NCI-H1930 (cell line): ENCODE measurements around the gene NEK7.
"Not testable (repeated sequence)": the region's sequence is repeated elsewhere in the genome, so short reads cannot be mapped to it uniquely, and the experiment has no call there.

Experiments
- DNase-seq, 2 experiments: peaks; one replicate each; lab custom pipeline; 2025; lab: John Stamatoyannopoulos, UW

NEK7 gene

DNA sequence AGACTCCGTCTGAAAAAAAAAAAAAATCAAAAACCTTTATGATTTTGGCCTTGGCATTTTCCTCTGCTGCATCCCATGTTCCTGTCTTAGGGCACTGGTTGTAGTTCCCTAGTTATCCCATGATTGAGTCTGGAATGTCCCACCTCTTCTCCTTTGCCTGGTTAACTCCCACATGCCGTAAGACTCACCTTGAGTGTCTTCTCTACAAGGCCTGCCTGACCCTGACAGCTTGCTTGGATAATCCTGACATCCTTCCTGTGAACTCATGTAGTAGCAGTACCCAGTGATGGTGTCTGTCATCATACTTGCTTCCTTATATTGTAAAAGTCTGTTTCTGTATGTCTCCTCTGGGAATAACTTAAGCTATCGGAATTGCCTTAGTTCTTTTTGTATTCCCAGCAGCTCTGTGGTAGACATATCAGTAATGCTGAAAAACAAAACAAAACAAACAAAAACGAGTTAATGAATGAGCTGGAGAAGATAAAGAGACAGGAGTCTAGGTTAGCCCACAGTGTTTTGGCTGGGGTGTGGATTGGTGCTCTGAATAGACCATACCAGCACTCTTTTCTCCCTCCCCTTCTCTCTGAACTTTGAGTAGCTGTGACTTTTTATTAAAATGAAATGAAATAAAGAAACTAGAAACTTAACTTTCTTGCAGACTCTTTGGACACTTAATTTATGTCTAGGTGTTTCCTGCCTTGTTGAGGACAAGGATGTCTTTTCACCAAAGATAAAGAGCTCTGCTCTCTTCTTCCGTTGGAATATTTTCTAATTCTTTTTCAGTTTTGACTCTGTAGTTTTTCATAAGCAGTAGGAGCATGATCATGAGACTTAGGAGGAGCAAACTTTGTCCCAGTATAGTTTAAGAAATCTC is 15.1 kb downstream of the NEK7 start:
- no peak for DNase-seq

DNA sequence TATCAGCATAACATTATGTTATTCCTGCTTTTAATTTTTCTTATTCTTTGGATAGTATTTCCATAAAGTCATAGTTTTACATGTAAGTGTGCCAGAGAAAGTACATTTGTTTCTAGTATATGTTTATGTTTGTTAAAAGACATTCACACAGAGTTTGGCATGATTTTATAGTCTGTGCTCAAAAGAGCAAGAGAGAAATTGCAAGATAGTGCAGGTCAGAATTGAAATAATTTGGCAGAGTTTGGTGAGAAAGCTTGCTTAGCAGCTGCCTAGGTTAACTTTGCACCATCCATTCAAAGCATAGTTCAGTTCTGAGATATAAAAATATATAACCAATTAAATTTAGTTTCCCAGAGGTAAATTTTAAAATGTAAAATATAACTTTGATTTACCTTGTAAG is 17.0 kb downstream of the NEK7 start:
- DNase-seq, result no peak

DNA sequence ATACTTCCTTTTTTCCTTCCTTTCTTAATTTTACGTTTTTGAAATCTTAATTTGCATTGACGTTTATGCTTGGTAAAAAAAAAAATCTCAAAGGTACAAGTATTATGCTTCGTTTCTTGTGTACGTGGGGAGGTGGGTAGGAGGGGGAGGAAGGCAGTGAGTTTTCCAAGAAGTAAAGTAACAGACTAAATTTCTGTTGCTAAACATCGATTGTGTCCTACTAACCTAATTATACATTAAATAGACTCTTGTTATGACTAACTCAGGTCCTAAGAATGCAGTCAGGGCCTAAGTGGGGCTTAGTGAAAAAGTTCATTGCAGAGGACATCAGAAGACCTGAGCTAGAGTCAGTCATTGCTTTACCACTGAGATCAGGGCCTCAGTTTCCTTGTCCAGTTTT is 17.5 kb downstream of the NEK7 start:
- no peak for DNase-seq

DNA sequence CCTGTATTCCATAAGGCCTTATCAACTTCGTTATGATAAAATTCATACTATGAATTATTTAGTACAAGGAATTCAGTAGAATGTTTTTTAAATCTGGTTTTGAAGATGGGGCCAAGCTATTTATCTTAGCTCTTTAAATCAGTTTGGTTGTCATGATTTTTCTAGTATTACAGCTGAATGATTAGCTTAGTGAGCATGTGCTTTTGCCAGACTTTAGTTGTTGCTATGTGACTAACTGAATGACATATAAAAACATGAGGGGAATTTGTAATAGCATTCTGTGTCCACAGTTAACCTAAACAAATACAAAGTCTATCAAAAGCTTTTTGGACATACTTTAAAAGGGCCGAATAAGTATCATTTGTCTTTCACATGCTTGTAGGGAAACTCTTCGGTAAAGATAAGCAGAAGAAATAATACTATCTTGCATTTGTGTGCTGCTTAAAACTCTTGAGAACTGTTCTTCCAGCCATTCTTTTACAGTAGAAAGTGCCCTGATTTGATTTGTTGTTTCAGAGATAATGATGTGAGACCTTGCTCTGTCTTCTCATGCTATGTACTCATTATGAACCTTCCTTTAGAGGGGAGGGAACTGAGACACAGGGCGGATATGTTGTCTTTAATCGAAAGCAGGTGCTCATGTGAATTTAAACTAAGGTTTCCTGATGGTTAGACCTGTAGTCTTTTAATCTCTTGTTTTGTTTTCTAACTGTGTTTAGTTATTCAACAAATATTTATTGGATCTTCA is 18.8 kb downstream of the NEK7 start:
- no peak for DNase-seq

DNA sequence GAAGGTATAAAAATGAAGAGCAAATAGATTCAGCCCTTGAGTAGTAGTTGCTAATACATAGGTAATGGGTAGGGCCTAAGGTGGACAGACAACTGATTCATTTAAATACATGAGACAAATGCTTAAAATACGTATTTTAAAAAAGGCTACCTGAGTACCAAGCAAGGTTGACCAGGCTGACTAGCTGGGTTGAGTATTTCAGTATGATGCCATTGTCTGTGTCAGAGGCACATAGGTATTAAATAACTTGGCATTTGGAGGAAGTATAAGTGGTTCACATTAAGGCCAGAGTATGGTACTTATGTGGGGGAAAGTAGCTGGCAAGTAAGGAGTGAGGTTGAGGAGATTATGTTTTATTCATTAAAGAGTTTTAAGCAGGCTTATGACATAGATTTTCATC is 19.4 kb downstream of the NEK7 start:
- DNase-seq, result no peak

DNA sequence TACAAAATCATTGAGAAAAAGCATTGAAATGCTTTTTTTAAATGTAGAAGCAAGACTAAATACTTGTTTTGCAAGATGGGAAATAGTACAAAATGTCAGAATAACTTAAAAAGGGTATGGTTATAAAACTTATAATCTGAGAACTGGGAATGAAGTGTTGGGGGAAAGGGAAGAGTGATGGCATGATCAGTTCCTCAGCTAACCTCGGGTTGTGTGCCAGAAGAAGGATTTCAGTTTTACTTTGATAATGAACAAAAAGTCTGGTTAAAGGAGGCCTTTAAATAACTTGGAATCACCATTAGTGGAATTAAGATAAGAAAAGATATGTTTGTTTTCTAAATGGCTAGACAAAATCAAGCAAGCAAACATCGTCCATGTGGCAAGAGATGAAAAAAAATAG is 20.7 kb downstream of the NEK7 start:
- no peak for DNase-seq

DNA sequence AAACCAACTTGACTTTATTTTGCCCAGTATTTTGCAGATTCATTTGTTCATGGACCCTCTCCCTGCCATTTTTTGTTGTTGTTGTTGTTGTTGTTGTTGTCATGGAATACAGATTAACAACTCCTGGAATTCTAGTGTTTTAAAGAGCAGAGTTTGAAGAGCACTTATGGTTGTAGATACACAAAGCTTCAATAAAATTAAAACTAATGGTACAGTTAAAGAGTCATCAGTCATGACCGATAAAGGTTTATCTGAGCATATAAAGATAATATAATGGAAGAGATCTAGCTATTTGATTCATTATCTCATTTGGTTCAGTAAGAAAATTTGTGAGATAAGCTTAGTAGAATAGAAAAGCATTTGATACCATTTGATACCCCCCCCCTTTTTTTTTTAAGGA is 21.8 kb downstream of the NEK7 start:
- no peak for DNase-seq

DNA sequence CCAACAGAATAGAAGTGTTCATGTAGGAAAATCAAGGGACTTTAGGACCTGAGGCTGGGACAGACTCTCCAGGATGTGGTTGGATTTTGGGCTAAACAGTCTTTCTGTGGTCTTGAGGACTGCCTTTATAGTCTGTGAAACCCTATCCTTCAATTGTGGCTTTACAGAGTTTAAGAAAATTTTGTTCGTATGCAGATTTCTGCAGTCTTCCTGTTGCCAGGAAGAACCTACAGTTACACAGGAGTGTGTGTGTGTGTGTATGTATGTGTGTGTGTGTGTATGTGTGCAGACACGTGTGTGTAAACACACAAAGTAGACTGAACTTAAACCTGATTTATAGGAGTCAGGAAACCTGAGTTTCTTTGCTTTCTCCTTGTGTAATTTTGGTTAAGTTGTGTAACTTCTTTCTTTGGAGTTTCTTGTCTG is 22.8 kb downstream of the NEK7 start:
- no peak for DNase-seq

DNA sequence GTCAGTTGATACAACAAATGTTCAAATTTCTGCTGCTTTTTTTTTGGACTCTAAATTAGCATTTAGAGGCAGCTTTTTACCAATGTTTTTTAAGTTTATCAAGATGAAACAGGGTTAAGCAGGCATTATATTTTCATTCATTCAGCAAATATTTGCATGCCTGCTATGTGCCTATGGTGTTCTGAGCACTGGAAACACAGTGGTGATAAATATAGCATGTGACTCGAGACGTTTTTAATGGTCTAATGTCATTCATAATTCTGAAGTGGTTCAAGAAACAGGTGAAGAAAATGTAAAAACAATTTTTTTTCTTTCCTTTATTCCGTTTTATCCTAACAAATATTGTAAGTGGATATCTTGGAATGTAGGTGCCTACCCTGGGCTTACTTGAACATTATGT is 26.8 kb downstream of the NEK7 start:
- no peak for DNase-seq

DNA sequence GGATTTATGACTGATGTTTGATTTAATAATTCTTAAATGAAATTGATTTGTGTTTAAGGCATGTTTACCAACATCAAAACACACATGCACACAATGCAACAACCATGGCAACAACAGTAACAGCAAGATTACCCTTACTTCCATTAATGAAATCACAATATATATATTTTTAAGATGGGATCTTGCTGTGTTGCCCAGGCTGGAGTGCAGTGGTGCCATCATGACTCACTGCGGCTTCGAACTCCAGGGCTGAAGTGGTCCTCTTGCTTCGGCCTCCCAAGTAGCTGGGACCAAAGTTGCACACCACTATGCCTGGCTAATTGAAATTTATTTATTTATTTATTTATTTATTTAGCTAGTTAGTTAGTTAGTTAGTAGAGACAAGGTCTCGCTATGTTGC is 27.7 kb downstream of the NEK7 start:
- no peak for DNase-seq

DNA sequence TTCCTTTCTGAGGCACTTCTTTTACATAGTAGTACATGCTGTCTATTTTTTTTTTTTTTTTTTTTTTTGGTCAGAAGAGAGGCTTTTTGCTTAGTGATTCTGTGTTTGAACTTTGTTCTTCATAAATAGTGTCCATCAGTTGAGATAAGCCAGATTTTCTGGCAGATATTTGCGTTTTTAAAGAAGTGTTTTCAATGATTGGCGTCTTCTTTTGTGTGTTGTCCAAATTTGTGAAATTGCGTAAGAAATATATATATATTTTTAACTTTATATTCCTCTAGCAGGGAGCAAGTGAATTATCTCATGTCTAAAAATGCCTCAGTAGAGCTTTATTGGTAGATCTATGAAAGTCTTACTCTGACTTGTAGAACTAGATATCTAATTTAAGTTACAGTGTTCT is 28.3 kb downstream of the NEK7 start:
- DNase-seq, result no peak

DNA sequence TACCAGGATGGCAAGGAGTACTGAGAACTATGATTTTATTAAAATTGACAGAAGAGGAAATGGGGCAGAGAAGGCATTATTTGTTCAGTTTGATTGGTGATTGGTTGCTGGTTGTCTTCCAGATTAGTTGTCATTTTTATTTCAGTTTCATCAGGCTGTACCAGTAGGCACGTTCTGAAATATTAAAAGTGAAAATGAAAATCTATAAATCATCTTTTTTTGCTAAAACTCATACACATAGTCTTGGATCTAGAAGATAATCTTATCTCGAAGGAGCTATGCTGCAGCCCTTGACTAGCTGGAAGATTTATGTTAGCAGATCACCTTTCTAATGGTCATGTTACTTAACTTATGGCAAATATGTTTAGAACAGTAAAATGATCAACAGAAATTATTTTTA is 29.0 kb downstream of the NEK7 start:
- DNase-seq, result no peak

DNA sequence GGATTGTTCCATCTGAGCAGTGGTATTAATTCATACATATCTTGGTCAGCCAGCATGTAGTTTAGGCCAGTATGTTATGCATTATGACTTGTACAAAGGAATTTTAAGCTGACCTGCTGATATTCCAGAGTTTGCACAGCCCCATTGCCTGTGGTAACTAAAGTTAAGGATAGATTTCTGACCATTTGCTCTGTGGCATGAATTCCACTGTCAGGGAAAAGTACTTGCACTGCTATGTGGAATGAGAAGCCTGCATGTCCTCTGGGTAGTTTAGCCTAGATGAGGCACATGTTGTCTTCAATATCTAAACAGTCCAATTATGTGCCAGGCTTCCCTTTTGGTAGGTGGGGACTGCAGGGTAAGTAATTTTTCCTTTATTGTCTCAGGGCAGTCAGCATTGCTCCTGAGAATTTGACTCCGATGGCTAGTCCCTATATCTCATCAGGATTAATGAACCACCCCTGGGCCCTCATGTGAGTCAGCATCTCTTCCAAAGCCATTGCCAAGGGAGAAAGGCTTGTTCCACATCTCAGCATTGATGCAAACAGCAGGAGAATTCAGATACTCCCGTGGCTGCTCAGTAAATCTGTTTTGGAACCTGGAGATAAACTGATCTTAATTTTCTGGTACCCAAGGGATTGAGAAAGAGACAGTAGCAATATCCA is 30.2 kb downstream of the NEK7 start:
- no peak for DNase-seq

DNA sequence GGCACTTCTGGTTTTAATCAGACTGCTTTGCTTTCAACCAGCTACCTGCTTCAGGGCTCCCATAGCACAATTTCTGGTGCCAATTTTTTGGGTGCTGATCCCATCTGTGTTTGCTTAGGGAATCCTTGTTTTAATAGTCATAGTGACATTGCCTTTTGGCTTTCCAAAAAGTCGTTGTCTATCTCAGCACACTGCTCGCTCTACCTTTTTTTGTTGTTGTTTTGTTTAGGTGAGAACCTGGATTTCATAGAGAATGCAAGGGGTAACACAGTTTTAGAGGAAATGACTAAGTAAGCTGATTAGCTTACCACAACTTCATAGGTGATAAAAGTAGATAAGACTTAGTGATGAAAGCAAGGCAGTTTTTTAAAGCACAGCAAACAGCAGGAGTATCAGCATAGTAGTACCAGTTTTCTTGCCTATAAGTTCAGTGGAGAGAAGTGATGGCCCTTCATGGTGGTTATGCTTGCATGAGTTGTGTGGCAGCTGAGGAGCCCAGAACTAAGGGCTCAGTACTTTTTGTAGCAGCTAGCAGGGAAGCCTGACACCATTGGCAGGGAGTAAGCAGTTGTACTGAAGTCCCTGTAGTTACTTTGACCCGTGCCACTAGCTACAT is 31.3 kb downstream of the NEK7 start:
- no peak for DNase-seq

DNA sequence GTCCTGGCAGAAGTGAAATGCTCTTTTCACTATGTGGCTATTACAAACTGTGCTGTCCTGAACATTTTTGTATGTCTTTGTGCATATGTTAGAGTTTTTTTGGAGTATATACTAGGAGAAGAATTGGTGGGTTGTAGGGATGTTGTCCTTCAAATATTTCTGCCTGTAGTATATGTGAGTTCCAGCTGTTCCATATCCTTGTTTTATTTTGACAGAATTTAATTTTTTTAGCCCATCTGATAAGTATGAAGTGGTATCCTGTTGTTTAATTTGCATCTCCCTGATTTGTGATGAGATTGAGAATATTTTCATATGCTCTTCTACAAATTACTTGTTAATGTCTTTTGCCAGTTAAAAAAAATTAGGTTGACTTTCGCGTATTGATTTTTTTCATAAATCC is 34.3 kb downstream of the NEK7 start:
- DNase-seq, result no peak

DNA sequence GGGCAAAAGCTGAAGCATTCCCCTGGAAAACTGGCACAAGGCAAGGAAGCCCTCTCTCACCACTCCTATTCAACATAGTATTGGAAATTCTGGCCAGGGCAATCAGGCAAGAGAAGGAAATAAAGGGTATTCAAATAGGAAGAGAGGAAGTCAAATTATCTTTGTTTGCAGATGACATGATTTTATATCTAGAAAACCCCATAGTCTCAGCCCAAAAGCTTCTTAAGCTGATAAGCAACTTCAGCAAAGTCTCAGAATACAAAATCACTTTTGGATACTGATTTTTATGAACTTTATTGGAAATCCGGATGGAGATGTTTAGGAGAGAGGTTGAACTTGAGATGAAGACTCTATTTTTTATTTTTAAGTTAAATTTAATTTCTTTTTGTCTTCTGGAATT is 37.1 kb downstream of the NEK7 start:
- not testable (repeated sequence) for DNase-seq

DNA sequence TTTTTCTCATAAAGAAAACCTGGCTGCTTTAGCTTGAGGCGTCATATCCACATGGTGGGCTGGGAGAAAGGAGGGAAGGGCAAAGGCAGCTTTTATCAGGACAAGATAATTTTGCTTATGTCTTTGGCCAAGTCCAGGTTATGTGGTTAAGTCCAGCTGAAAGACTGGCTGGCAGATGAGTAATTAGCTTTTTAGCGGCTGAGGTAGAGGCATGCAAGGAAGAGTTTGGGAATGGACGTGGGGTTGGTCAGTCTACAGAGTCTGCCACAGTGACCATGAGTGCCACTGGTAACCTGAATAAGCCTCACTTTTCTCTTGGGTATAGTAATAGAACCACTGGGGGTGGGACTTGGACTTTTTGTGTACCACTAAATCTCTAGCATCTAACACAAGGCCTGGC is 39.8 kb downstream of the NEK7 start:
- no peak for DNase-seq

DNA sequence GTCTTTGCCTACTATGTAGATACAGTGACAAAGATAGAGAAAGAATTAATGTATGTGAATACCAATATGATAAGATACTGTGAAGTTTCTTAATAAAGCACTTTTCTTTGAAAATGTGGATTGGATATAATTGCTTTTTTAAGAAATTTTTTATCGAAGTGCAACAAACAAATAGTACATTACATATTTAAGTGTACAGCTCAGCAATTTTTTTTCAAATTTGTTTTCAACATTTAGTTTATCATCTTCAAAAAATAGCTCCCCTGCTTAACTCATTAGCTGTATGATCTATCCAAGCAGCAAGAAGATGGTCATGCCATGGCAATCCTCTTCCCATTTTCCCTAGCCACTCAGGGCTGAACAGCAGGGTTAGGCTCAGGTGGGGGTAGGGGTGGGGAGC is 40.5 kb downstream of the NEK7 start:
- no peak for DNase-seq

DNA sequence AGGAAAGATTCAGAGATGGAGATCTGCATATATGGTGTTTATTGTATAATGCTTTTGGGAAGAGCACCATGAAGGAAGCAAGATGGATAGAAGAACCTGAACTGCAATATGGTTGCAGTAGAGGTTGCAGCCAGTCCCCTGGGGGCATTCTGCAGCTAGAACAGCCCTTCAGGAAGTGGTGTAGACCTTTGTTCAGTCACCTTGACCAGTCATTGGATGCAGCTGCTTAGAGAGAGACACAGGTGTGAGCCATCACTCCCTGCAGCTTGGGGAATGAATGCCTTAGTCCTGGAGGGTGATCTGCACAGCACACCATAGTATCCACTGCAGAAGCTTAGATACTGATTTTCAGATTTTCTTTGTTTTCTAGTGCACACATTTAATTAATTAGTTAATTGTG is 42.3 kb downstream of the NEK7 start:
- DNase-seq, result no peak

DNA sequence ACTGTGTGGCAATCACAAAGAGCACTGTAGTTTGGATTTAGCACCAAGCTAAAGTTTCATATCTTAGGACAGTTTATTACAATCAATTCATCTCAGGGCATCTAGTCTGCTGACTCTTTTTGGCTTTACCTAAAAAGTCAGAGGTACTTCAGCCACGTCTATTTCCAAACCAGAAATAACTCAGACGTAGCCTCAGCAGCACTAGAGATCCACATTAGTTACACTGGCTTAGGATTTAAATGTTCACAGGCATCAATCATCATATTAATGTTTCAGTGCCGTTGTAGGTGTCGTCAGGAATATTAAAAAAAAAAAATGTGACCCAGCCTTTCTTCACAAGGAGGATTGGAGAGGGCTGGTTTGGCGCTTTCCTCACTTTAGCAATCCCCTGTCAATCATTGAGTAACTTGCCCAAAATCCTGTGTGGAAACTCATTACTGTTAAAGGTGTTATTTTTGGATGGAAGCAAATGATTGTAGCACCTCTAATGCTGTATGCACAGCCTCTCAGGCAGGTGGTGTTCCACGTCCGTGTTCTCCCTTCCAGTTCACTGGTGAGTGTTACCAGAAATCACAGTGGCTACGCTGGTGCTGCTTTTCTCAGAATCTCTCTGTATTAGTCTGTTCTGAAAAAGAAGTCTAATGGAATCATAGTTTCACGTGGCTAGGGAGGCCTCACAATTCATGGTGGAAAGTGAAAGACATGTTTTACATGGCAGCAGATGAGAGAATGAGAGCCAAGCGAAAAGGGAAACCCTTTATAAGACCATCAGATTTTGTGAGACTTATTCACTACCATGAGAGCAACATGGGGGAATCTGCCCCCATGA is 45.4 kb downstream of the NEK7 start:
- no peak for DNase-seq

DNA sequence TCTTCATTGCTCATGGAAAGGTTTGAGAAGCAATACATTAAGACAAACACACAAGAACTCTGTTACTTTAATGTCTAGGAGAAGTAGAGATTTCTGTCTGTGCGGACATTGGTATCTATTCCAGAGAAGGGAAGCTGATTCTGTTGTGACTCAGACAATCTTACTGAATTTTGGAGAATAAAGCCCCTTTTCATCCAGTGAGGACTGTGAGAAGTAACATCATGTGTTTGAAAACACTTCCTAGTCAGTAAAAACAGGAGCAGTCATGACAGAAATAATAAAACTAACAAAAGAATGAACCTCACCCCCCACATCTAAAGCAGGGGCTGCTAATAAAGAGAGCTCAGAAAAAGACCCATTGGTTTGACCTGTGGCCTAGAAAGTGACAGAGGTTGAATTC is 46.6 kb downstream of the NEK7 start:
- no peak for DNase-seq
